ENCODE measurements around the gene BHLHE41.

BHLHE41 gene

GRCh38 chr12:26135010-26135420 is 10.2 kb upstream of the BHLHE41 start:
- FAIRE-seq, result no peak
- no peak for DNase-seq (ENCODE audit: insufficient read length, low spot score)

- DNase-seq (ENCODE audit: insufficient read length, low spot score) (no peak), FAIRE-seq (no peak)
These were observed 9.7 kb upstream of the BHLHE41 start for GRCh38 chr12:26134540-26134939.

GRCh38 chr12:26133521-26133920 is 8.7 kb upstream of the BHLHE41 start:
- DNase-seq (ENCODE audit: insufficient read length, low spot score), result no peak
- FAIRE-seq, result no peak

DNA sequence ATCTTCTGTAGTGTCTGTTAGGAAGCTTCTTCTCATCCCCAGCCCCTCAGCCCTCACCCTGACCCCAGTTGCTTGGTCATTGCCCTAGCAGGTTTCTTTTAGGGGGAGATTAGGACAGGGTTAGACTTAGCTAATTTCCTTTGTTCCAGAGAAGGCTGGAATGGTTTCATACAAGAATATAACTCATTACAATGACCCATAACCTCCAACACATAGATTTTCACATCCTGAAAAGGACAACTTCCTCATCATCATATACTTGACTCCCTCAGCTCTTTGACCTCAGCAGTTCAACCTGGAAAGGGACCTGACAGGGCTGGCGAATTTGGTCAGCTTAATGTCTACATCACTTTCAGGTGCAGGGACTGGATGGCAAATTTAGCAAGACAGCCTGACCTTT is 8.0 kb upstream of the BHLHE41 start:
- FAIRE-seq (no peak), DNase-seq (ENCODE audit: insufficient read length, low spot score) (no peak)

DNA sequence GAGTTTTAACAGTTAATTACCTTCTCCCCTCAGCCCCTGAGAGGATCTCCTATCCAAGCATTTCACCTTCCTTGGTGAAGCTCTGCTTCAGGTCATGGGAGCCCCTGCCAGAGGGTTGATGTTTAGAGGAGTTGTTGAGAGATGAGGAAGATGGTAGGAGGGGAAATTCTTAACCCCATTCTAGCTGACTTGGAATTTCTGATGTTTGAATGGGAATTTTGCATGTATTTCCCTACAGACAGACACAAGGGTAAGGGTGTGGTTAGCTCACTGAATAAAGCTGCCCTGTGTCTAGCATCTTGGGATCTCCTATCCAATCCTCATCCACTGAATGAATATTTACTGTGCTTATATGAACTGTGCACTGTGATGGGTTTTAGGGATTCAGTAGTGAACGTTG is 7.1 kb upstream of the BHLHE41 start:
- FAIRE-seq (no peak), DNase-seq (ENCODE audit: insufficient read length, low spot score) (no peak)

GRCh38 chr12:26130728-26131127 is 5.9 kb upstream of the BHLHE41 start:
- DNase-seq (ENCODE audit: insufficient read length, low spot score), result no peak

GRCh38 chr12:26128168-26128567 is 3.3 kb upstream of the BHLHE41 start:
- FAIRE-seq, result no peak
- no peak for DNase-seq (ENCODE audit: insufficient read length, low spot score)

More at GRCh38 chr12:26130728-26131127, 5.9 kb upstream of the BHLHE41 start:
- FAIRE-seq, result peak; percentile 31

GRCh38 chr12:26127404-26127803 is 2.6 kb upstream of the BHLHE41 start:
- DNase-seq (ENCODE audit: insufficient read length, low spot score), result no peak
- FAIRE-seq, result no peak

DNA sequence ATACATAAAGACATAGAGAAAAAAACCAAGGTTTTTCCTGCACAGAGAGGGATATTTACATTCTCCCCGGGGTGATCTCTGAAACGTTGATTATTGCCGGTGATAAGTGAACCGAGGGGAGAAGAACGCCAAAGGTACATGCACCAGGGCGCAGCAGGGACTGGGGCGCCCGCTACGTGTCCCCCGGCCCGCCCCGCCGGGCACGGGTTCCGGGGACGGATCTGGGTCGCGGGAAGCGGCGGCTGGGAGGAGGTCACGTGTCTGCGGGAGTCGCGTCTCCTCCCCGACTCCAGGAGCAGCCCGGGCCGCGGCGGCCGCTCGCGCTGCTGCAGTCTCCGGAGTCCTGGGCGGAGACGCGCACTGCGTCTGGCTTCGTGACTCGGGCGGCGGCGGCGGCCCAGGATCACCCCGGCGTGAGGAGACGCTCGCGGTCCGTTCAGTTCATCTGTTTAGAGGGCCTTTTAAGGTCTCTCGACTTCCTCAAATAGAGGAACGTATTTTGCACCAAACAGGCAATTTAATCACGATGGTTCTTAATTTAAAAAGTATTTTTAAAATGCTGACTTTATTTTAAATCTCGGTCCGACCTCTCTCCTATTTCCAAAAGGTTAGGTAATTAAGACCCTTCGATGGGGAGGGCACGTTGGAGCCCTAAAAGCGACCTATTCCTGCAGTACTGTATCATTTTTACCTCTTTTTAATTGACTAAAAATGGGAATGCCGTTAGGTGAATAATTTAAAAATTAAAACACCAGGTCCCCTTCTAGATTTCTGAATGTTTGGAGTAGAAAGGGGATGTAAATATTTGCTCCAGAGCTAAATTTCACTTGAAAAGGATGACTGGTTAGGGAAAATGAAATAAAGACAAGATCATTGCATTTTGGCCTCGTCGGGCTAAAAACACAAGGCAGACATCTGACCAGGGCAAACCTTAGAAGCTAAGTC is 1.8 kb upstream of the BHLHE41 start:
- FAIRE-seq, result peak; percentile 83
- no peak for DNase-seq (ENCODE audit: insufficient read length, low spot score)

DNA sequence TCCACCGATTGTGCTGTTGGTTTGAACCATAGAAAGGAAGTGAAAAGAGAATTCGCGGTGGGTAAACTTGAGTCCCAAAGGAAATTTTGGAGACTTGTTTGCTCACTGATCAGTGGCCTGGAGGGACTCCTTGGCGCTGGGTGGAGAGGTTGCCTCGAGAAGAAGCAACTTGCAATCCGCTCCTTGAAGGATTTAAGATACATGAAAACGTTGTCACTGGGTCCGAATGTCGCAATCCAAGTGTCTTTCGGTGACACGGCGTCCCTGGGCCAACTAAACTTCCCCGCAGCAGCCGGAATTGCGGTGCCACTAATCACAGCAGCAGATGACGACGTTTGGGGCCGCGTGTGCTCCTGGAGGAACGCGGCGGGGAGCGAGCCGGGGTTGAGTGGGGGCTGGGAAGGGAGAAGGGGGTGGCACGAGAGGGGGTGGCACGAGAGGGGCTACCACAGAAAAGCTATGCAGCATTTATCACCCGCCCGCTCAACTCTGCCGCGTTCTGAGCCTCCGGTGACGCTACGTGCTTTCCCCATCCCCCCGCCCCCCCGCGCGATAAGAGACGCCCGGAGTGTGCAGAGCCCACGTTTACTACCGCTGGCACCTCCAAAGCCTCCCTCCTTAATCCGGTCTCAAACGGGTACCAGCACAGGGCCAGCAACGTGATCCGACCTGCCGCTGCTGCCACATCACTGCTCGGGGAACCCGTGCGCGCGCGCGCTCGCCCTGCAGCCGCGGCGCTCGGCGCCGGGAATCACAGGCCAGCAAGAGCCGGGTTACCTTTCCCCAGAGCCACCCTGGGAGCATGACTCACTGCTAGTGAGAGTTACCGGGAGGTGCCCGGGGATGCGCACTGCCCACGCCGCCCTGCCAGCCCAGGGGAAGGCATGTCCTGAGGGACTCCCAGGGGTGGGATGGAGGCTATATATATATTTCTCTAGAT is 833 bp upstream of the BHLHE41 start:
- peak; percentile 90 for FAIRE-seq
- no peak for DNase-seq (ENCODE audit: insufficient read length, low spot score)

GRCh38 chr12:26123482-26123980 is 1.3 kb downstream of the BHLHE41 start:
- DNase-seq (ENCODE audit: insufficient read length, low spot score) (no peak), FAIRE-seq (peak; percentile 42)

DNA sequence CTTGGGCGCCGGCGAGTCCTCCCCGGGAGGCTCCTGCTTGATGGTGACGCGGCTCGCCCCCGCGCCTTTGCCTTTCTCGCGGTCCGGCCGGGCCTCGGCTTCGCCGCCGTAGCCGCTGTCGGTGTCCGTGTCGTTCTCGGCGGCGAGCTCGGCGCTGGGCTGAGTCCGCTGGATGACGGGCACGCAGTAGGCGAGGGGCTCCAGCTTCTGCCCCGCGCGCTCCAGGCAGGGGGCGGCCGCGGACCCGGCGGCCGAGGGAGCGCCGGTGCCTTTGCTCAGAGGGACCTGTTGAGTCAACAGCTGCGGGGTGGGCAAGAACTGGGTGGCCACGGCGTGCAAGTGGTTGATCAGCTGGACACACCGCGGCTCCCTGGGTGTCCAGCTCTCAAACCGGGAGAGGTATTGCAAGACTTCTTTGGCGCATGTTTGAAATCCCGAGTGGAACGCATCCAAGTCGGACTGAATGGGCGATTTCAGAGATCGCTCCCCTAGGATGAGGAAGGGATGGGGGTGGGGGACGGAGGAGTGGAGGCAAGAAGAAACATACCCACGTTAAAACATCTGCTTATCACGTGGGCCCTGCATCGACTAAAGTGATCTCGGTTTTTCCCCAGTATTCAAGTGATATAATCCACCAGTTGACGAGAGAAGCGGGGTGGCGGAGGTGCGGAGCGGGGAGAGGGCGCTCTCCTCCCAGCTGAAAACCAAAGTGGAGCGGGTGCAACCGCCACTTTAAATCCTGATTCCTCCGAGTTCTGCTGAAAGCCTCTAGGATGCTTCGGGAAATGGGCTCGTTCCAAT is 2.0 kb downstream of the BHLHE41 start:
- FAIRE-seq (peak; percentile 56), DNase-seq (ENCODE audit: insufficient read length, low spot score) (no peak)

DNA sequence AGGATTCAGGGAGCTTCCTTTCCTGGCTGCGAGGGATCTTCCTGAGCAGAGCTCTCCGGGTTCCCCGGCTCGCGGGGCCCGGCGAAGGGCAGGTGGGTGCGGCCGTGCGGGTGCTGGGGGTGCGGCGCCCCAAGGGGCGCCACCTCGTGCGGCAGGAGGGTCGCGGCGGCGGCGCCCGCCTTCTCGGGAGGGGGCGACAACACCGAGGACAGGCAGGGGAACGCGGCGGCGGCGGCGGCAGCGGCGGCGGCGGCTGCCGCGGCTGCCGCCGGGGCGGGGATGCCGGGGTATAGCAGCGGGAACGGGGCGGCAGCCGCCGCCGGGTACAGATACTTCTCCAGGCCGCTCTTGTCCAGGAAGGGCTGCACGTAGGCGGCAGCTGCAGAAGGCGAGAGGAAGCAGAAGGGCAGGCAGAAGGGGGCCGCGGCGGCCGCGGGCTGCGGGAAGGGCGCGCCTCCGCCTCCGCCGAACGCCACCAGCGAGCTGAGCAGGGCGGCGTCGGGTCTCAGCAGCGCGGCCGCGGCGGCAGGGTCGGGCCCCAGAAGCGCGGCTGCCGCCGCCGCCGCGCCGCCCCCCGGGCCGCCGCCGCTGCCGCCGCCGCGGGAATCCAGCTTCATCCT is 2.7 kb downstream of the BHLHE41 start:
- no peak for DNase-seq (ENCODE audit: insufficient read length, low spot score)
- no peak for FAIRE-seq

- peak; percentile 49 for FAIRE-seq
These were observed 3.3 kb downstream of the BHLHE41 start for GRCh38 chr12:26121323-26122060.

GRCh38 chr12:26120561-26121274 is 4.1 kb downstream of the BHLHE41 start:
- FAIRE-seq (no peak), DNase-seq (ENCODE audit: insufficient read length, low spot score) (no peak)

More at GRCh38 chr12:26121323-26122060, 3.3 kb downstream of the BHLHE41 start:
- DNase-seq (ENCODE audit: insufficient read length, low spot score), result no peak

- FAIRE-seq (peak; percentile 84), DNase-seq (ENCODE audit: insufficient read length, low spot score) (no peak)
These were observed 5.3 kb downstream of the BHLHE41 start for GRCh38 chr12:26119391-26119989.

GRCh38 chr12:26118308-26118707 is 6.5 kb downstream of the BHLHE41 start:
- no peak for DNase-seq (ENCODE audit: insufficient read length, low spot score)
- FAIRE-seq, result peak; percentile 73
